ENCODE measurements around the gene ARMC2. TPM values are rescaled to one million over a fixed set of nuclear protein-coding genes. Genes with fewer than 3 reads are reported as not detected.
A peak's percentile ranks its signal among the peaks of the same experiment; 100 is the strongest.

Gene ARMC2
- total RNA-seq, 1 experiment from 2014 or later, result 1.1 TPM

GRCh38 chr6:108921547-108922361 is 73.5 kb downstream of the ARMC2 start:
- Histone ChIP-seq H3K79me2 (ENCODE audit: low read length) (no peaks in the 10 kb centered on the region), H3K4me3 (ENCODE audit: low read length) (no peak overlapping the region), H3K9me2 (replicated peaks; ENCODE audit: low read length) (no peaks in the 10 kb centered on the region), H3K27me3 (ENCODE audit: low read length) (no peaks in the 10 kb centered on the region), H3K9ac (ENCODE audit: low read length) (no peak overlapping the region), H3F3A (ENCODE audit: low read length, unreplicated experiment) (no peaks in the 10 kb centered on the region), H3K27ac (ENCODE audit: low read length) (no peak overlapping the region), H3K4me1 (ENCODE audit: insufficient read depth, low read length) (no peaks in the 10 kb centered on the region), H3K4me2 (ENCODE audit: low read length) (no peak overlapping the region), H2AFZ (ENCODE audit: low read length) (no peak overlapping the region), H4K20me1 (ENCODE audit: low read length) (no peaks in the 10 kb centered on the region), H3K9me3 (ENCODE audit: low read length) (no peaks in the 10 kb centered on the region), H3K36me3 (ENCODE audit: low read depth, low read length) (no peaks in the 10 kb centered on the region)
- CTCF ChIA-PET, result no interaction called here
- intact Hi-C loops (cut with micrococcal nuclease), result no loop called here
- TF ChIP-seq CTCF (conservative IDR thresholded peaks at IDR 0.05; ENCODE audit: low read depth, low read length), result no peak
- TF ChIP-seq EZH2phosphoT487 (IDR thresholded peaks at IDR 0.05; ENCODE audit: borderline replicate concordance, low read length), result no peak
- no peak for TF ChIP-seq EZH2 (IDR thresholded peaks at IDR 0.05; ENCODE audit: low read length, unreplicated experiment)
- BruUV-seq (replicated peaks), result no TSS peak
- POLR2A ChIA-PET (ENCODE audit: unreplicated experiment), result interaction anchor here (0.7 kb wide), 1 partner anchor 1155 kb away, joined by 3 read pairs; no protein-coding TSS in a partner anchor
- ATAC-seq, result no peak
- DNase-seq, result no peak

GRCh38 chr6:108922499-108922898 is 74.3 kb downstream of the ARMC2 start:
- ChIA-PET CTCF (no interaction called here), POLR2A (ENCODE audit: unreplicated experiment) (no interaction called here)
- no peaks in the 10 kb centered on the region for H3K9me3 ChIP-seq (ENCODE audit: low read length)
- intact Hi-C loops (cut with micrococcal nuclease), result no loop called here
- H2AFZ ChIP-seq (ENCODE audit: low read length), result no peak overlapping the region
- H3K9ac ChIP-seq (ENCODE audit: low read length), result no peak overlapping the region
- no peaks in the 10 kb centered on the region for H3K27me3 ChIP-seq (ENCODE audit: low read length)
- H3K79me2 ChIP-seq (ENCODE audit: low read length), result no peaks in the 10 kb centered on the region
- no peak for TF ChIP-seq EZH2 (IDR thresholded peaks at IDR 0.05; ENCODE audit: low read length, unreplicated experiment)
- TF ChIP-seq CTCF (conservative IDR thresholded peaks at IDR 0.05; ENCODE audit: low read depth, low read length), result no peak
- no peak for TF ChIP-seq EZH2phosphoT487 (IDR thresholded peaks at IDR 0.05; ENCODE audit: borderline replicate concordance, low read length)
- H3K9me2 ChIP-seq (replicated peaks; ENCODE audit: low read length), result no peaks in the 10 kb centered on the region
- no peak overlapping the region for H3K4me3 ChIP-seq (ENCODE audit: low read length)
- H3K4me2 ChIP-seq (ENCODE audit: low read length), result no peak overlapping the region
- no peaks in the 10 kb centered on the region for H4K20me1 ChIP-seq (ENCODE audit: low read length)
- ATAC-seq, result no peak
- H3K4me1 ChIP-seq (ENCODE audit: insufficient read depth, low read length), result no peaks in the 10 kb centered on the region
- BruUV-seq (replicated peaks), result no TSS peak
- H3F3A ChIP-seq (ENCODE audit: low read length, unreplicated experiment), result no peaks in the 10 kb centered on the region
- no peak for DNase-seq
- H3K27ac ChIP-seq (ENCODE audit: low read length), result no peak overlapping the region
- H3K36me3 ChIP-seq (ENCODE audit: low read depth, low read length), result no peaks in the 10 kb centered on the region

GRCh38 chr6:108927927-108928326 is 79.7 kb downstream of the ARMC2 start:
- H3K9me2 ChIP-seq (replicated peaks; ENCODE audit: low read length), result no peaks in the 10 kb centered on the region
- no peaks in the 10 kb centered on the region for H3K79me2 ChIP-seq (ENCODE audit: low read length)
- H3K9ac ChIP-seq (ENCODE audit: low read length), result no peak overlapping the region
- H3K9me3 ChIP-seq (ENCODE audit: low read length), result no peaks in the 10 kb centered on the region
- POLR2A ChIA-PET (ENCODE audit: unreplicated experiment), result no interaction called here
- CTCF ChIA-PET, result no interaction called here
- H3K4me3 ChIP-seq (ENCODE audit: low read length), result no peak overlapping the region
- H3K36me3 ChIP-seq (ENCODE audit: low read depth, low read length), result no peaks in the 10 kb centered on the region
- H3K27me3 ChIP-seq (ENCODE audit: low read length), result no peaks in the 10 kb centered on the region
- DNase-seq, result peak; percentile 43
- H3K4me1 ChIP-seq (ENCODE audit: insufficient read depth, low read length), result no peaks in the 10 kb centered on the region
- intact Hi-C loops (cut with micrococcal nuclease), result no loop called here
- ATAC-seq, result no peak; the same call in 1 of the 2 replicates
- no peaks in the 10 kb centered on the region for H4K20me1 ChIP-seq (ENCODE audit: low read length)
- no peak overlapping the region for H3K4me2 ChIP-seq (ENCODE audit: low read length)
- no peak for TF ChIP-seq EZH2 (IDR thresholded peaks at IDR 0.05; ENCODE audit: low read length, unreplicated experiment)
- H3F3A ChIP-seq (ENCODE audit: low read length, unreplicated experiment), result no peaks in the 10 kb centered on the region
- H2AFZ ChIP-seq (ENCODE audit: low read length), result no peak overlapping the region
- BruUV-seq (replicated peaks), result no TSS peak
- no peak overlapping the region for H3K27ac ChIP-seq (ENCODE audit: low read length)
